Left hindlimb (tissue), 1 donor: Measurements from ENCODE around the gene COL20A1.
A peak's percentile ranks its signal among the peaks of the same experiment; 100 is the strongest.
"Not testable (repeated sequence)": the region's sequence is repeated elsewhere in the genome, so short reads cannot be mapped to it uniquely, and the experiment has no call there.

Source experiments
- DNase-seq: peaks from one replicate; pipeline ENCODE4 v3.0.0-alpha.2; 2018

Gene COL20A1

GRCh38 chr20:63292904-63293303 lies at the start of gene COL20A1:
Gene COL20A1, plus strand, starts transcription at chr20:63293186. Its CDS starts 1,922 bp downstream, at chr20:63295108.
- DNase-seq, result no peak

GRCh38 chr20:63243604-63244247 lies 49.3 kb upstream of the COL20A1 start:
- no peak for DNase-seq

- no peak for DNase-seq
These were observed 48.5 kb upstream of the COL20A1 start for GRCh38 chr20:63244468-63244867.

- no peak for DNase-seq
These were observed 46.3 kb upstream of the COL20A1 start for GRCh38 chr20:63246490-63247288.

- no peak for DNase-seq
These were observed 45.2 kb upstream of the COL20A1 start for GRCh38 chr20:63247671-63248228.

- DNase-seq, result no peak
These were observed 44.0 kb upstream of the COL20A1 start for GRCh38 chr20:63248835-63249591.

- no peak for DNase-seq
These were observed 43.1 kb upstream of the COL20A1 start for GRCh38 chr20:63249891-63250290.

- DNase-seq, result not testable (repeated sequence)
These were observed 41.6 kb upstream of the COL20A1 start for GRCh38 chr20:63251350-63251749.

GRCh38 chr20:63252284-63252711 lies 40.7 kb upstream of the COL20A1 start:
- no peak for DNase-seq

- no peak for DNase-seq
These were observed 39.9 kb upstream of the COL20A1 start for GRCh38 chr20:63253065-63253437.

GRCh38 chr20:63253438-63254231 lies 39.4 kb upstream of the COL20A1 start:
- DNase-seq, result peak; percentile 76

- DNase-seq, result no peak
These were observed 38.8 kb upstream of the COL20A1 start, which contains the start of gene NKAIN4 for GRCh38 chr20:63254232-63254605. Gene NKAIN4, minus strand, starts transcription at chr20:63254463. Its CDS starts 13 bp downstream, at chr20:63254450.

GRCh38 chr20:63254606-63255384 lies 38.2 kb upstream of the COL20A1 start:
- DNase-seq, result no peak

GRCh38 chr20:63255931-63256704 lies 36.9 kb upstream of the COL20A1 start:
- DNase-seq, result no peak

GRCh38 chr20:63256954-63257353 lies 36.0 kb upstream of the COL20A1 start:
- DNase-seq, result no peak

GRCh38 chr20:63257629-63258028 lies 35.4 kb upstream of the COL20A1 start:
- no peak for DNase-seq

GRCh38 chr20:63258781-63259180 lies 34.2 kb upstream of the COL20A1 start:
- peak; percentile 79 for DNase-seq

GRCh38 chr20:63259734-63260460 lies 33.1 kb upstream of the COL20A1 start:
- no peak for DNase-seq

GRCh38 chr20:63260521-63260920 lies 32.5 kb upstream of the COL20A1 start:
- no peak for DNase-seq
